ENCODE data around the gene TFCP2.

GRCh38 chr12:51067229-51067628 is 105.7 kb downstream of the TFCP2 start:
- no peak for TF ChIP-seq CTCF (IDR thresholded peaks at IDR 0.05; ENCODE audit: low read length)
- TF ChIP-seq EZH2 (optimal IDR thresholded peaks at IDR 0.05; ENCODE audit: low read depth, low read length) = no peak

All from MM.1S (cell line).